Thymus (tissue), 11 donors: ENCODE measurements around the gene RNASET2. TPM values are rescaled to one million over a fixed set of nuclear protein-coding genes. Genes with fewer than 3 reads are reported as not detected.

Source experiments
- DNase-seq, 9 donors: peaks; one replicate each; pipeline ENCODE4 v3.0.0-alpha.2; 2013; ENCODE audit warnings: low spot score in 9 of 9, low read depth in 6 of 9, missing footprints in 1 of 9
- H3K27ac ChIP-seq, 2 donors: one replicate each; pipeline ENCODE4 v1.5.1; 2013; ENCODE audit warnings: control low read depth in 1 of 2, low read depth in 1 of 2, low read length in 1 of 2, mild to moderate bottlenecking in 1 of 2, moderate library complexity in 1 of 2
- H3K27me3 ChIP-seq, 2 donors: one replicate each; pipeline ENCODE4 v1.5.1; 2013; ENCODE audit warnings: low read length in 1 of 2; ENCODE audit not compliant: control insufficient read depth in 2 of 2, insufficient read depth in 1 of 2
- H3K36me3 ChIP-seq, 2 donors: one replicate each; pipeline ENCODE4 v1.5.1; 2013; ENCODE audit warnings: low read length in 1 of 2, mild to moderate bottlenecking in 1 of 2, moderate library complexity in 1 of 2; ENCODE audit not compliant: control insufficient read depth in 2 of 2, insufficient read depth in 2 of 2
- H3K4me1 ChIP-seq, 2 donors: one replicate each; pipeline ENCODE4 v1.5.1; 2013; ENCODE audit warnings: low read length in 2 of 2; ENCODE audit not compliant: control insufficient read depth in 2 of 2, insufficient read depth in 2 of 2
- H3K4me3 ChIP-seq, 2 donors: one replicate each; pipeline ENCODE4 v1.5.1; 2013; ENCODE audit warnings: low read length in 2 of 2, control low read depth in 1 of 2, mild to moderate bottlenecking in 1 of 2
- H3K9me3 ChIP-seq, 2 donors: one replicate each; pipeline ENCODE4 v1.5.1; 2013; ENCODE audit warnings: low read length in 1 of 2, mild to moderate bottlenecking in 1 of 2; ENCODE audit not compliant: control insufficient read depth in 2 of 2, insufficient read depth in 1 of 2
- WGBS: extraction: QIAGEN DNeasy Blood & Tissue Kit; methylation state at CpG from one replicate; pipeline ENCODE4 v1.1.7; 2013; 5-methylcytosine and 5-hydroxymethylcytosine counted together
- polyA plus RNA-seq: library from polyadenylated mRNA; stranded (reverse); fragments of 200-250 nt; gene quantifications from one replicate; pipeline ENCODE4 v1.2.3, GENCODE V29; 2013
- total RNA-seq: library from RNA; stranded (reverse); fragments of 120-200 nt; gene quantifications from one replicate; pipeline ENCODE4 v1.2.4, GENCODE V29; 2013
- donor health status: healthy.

Gene RNASET2
- total and polyA plus RNA-seq, 2 donors = 72.2 to 151 TPM

DNA sequence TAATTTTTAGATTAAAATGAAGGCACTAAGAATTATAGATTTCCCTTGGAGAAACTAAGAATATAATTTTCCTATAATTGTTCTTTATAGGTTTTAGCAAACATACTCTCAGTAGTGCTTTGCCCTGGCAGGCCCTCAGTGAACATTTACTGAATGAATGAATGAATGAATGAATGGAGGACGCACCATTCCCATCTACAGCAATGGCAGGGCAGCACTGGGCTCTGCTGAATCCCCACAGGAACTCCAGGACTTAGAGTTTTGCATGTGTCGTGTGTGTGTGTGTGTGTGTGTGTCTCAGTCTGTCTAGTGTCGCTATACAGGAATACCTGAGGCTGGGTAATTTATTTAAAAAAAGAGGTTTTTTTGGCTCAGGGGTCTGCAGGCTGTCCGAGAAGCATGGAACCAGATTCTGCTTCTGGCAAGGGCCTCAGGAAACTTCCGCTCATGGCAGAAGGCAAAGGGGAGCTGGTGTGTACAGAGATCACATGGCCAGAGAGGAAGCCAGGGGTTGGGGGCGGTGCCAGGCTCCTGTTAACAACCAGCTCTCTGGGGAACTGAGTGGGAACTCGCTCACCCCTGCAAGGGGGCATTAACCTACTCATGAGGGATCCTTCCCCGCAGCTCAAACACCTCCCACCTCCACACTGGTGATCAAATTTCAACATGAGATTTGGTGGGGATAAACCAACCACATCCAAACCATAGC is 20.1 kb downstream of the RNASET2 start:
- Histone ChIP-seq H3K9me3 (no peaks in the 10 kb centered on the region), H3K36me3 (peaks cover 24 to 61% of the 10 kb centered on the region in 2 donors), H3K27me3 (no peaks in the 10 kb centered on the region), H3K27ac (no peak overlapping the region), H3K4me3 (no peak overlapping the region), H3K4me1 (peaks cover 0 to 8% of the 10 kb centered on the region in 2 donors)
- 84% methylated on average over 8 of the region's 8 CpGs for WGBS
- no peak for DNase-seq

DNA sequence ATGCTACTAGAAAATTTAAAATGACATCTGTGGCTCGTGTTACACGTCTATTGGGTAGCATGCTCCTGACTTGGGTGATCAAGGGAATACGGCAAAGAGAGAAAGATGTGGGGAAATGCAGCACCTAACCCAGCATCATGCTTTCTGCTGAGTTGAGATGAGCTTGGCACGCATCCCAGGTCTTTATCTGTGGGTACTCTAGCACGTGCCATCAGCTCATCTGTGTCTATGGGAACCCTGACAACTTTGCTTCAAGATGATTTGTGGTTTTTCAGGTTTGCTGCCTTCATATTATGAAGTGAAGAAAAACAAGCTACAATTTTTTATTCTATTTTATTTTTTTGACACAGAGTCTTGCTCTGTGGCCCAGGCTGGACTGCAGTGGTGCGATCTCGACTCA is 21.0 kb downstream of the RNASET2 start:
- Histone ChIP-seq H3K4me1 (peaks cover 0 to 11% of the 10 kb centered on the region in 2 donors), H3K9me3 (no peaks in the 10 kb centered on the region), H3K27me3 (no peaks in the 10 kb centered on the region), H3K4me3 (no peak overlapping the region), H3K27ac (no peak overlapping the region), H3K36me3 (peaks cover 29 to 63% of the 10 kb centered on the region in 2 donors)
- no peak for DNase-seq
- WGBS = 42% methylated on average over 7 of the region's 7 CpGs

DNA sequence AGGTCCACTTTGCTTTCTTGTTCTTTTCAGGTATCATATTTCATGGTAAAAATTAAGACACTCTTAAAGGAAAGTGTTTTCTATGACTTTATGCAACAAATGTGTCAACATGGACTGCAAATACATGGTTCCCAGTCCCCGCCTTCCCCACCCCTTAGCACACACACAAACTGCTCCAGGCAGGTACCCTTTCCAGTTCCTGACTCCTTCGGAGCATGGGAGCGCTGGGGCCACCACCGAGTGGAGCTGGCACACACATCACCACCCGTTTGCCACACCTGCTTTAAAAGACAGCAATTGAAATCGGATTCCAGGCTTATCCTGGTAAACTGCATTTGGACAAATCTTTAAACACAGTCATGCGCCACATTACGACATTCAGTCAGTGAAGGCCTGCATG is 22.2 kb downstream of the RNASET2 start:
- H3K9me3 ChIP-seq = no peaks in the 10 kb centered on the region
- 97% methylated on average over 8 of the region's 8 CpGs for WGBS
- H3K27me3 ChIP-seq = no peaks in the 10 kb centered on the region
- DNase-seq = no peak
- H3K36me3 ChIP-seq = peaks cover 34 to 65% of the 10 kb centered on the region in 2 donors
- H3K27ac ChIP-seq = no peak overlapping the region
- peaks cover 3 to 22% of the 10 kb centered on the region in 2 donors for H3K4me1 ChIP-seq
- no peak overlapping the region for H3K4me3 ChIP-seq

DNA sequence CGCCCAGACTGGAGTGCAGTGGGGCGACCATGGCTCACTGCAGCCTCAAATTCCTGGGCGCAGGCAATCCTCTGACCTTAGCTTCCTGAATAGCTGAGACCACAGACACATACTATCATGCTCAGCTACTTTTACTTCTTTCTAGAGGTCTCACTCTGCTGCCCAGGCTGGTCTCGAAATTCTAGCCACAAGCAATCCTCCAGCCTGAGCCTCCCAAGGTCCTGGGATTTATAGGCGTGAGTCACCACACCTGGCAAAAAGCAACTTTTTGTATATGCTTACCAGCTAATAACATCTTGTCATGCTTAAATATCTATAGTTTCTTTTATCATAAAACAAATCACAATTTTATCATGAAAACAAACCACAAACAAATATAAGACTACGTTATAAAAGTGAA is 23.0 kb downstream of the RNASET2 start:
- WGBS = 97% methylated on average over 6 of the region's 6 CpGs
- no peak for DNase-seq
- H3K27me3 ChIP-seq = no peaks in the 10 kb centered on the region
- H3K4me3 ChIP-seq = no peak overlapping the region
- no peaks in the 10 kb centered on the region for H3K9me3 ChIP-seq
- no peak overlapping the region for H3K27ac ChIP-seq
- peaks cover 3 to 24% of the 10 kb centered on the region in 2 donors for H3K4me1 ChIP-seq
- H3K36me3 ChIP-seq = peaks cover 39 to 69% of the 10 kb centered on the region in 2 donors

DNA sequence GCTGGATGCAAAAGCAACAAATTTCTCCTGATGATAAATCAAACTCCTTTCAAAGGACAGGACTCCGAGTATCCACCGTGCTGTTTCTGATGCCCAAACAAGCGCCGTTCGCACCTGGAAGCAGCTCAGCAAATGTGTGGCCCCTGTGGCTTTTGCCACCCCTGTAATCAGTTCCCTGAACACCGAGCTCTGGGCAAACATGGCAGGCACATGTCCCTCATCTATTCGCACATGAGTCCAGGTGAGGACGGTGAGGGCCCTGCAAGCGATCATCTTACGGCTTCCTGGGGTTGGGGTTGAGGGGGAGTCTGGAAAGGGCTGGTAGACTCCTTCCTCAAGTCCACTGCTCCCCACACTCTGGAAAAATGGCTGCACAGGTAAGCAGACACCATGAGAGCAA is 23.7 kb downstream of the RNASET2 start:
- H3K4me1 ChIP-seq = peaks cover 3 to 24% of the 10 kb centered on the region in 2 donors
- H3K27me3 ChIP-seq = no peaks in the 10 kb centered on the region
- WGBS = 98% methylated on average over 10 of the region's 10 CpGs
- no peaks in the 10 kb centered on the region for H3K9me3 ChIP-seq
- H3K36me3 ChIP-seq = peaks cover 34 to 63% of the 10 kb centered on the region in 2 donors
- no peak for DNase-seq
- H3K27ac ChIP-seq = no peak overlapping the region
- no peak overlapping the region for H3K4me3 ChIP-seq

DNA sequence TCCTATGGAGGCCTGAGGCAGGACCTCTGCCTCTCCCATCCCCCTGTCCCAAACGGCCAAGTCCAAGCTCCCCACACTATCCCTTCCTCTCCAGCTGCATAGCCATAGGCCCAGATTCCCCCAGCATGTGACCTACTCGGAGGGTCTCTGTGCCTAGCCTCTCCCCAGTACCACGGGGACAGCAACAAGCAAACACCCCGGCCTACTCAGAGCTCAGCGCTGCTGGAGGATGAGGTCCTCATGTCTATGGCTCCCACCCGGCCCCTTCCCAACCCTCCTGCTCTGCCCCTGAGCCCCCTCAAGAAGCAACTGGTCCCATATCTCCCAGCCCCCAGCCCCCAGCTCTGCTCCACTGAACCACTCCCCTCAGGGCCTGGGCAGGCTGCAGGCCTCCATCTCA is 24.2 kb downstream of the RNASET2 start:
- Histone ChIP-seq H3K27me3 (no peaks in the 10 kb centered on the region), H3K9me3 (no peaks in the 10 kb centered on the region), H3K27ac (no peak overlapping the region), H3K4me3 (no peak overlapping the region), H3K4me1 (peaks cover 3 to 24% of the 10 kb centered on the region in 2 donors), H3K36me3 (peaks cover 34 to 64% of the 10 kb centered on the region in 2 donors)
- WGBS = 99% methylated on average over 6 of the region's 6 CpGs
- DNase-seq = no peak

DNA sequence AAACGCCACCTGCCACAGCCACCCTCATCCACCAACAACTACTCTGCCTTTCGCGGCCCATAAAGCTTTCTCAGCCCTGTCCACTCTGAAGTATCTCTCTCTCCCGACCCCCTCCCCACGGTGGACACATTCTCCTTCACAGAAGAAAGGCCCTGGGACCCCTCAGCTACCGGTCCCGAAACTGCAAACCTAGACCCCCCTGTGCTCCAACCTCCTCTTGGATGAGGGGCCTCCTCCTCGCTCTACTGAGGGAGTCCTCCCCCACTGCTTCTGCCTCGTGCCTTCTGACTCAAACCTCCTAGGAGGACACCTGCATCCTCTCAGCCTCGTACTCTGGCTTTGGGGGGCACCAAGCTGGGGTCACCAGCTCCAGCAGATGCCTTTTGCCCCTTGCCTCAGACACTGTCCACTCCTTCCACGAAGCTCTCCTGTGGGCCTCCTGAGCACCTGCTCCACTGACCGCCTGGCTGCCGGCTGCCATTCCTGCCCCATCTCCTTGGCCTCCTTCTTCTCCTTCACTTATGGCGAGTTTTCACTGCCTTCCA is 24.9 kb downstream of the RNASET2 start:
- DNase-seq = no peak
- Histone ChIP-seq H3K9me3 (no peaks in the 10 kb centered on the region), H3K4me3 (no peak overlapping the region), H3K36me3 (peaks cover 34 to 62% of the 10 kb centered on the region in 2 donors), H3K27me3 (no peaks in the 10 kb centered on the region), H3K27ac (no peak overlapping the region), H3K4me1 (peaks cover 3 to 24% of the 10 kb centered on the region in 2 donors)
- WGBS = 98% methylated on average over 14 of the region's 14 CpGs

DNA sequence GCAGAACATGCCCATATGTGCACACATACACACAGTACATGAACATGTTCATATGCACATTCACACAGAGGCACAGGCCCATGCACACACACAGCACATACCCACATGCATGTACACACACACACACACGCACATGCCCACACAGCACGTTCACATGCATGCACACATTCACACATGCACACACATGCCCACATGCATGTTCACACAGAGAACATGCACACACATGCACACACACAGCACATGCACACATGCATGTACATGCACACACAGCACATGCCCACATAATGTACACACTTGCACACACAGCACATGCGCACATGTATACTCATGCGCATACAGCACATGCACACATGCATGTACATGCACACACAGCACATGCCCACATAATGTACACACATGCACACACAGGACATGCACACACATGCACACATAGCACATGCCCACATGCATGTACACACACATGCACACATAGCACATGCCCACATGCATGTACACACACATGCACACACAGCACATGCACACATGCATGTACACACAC is 25.9 kb downstream of the RNASET2 start:
- H3K27ac ChIP-seq = no peak overlapping the region
- peaks cover 3 to 22% of the 10 kb centered on the region in 2 donors for H3K4me1 ChIP-seq
- peaks cover 34 to 60% of the 10 kb centered on the region in 2 donors for H3K36me3 ChIP-seq
- no peak overlapping the region for H3K4me3 ChIP-seq
- no peaks in the 10 kb centered on the region for H3K27me3 ChIP-seq
- 98% methylated on average over 4 of the region's 4 CpGs for WGBS
- DNase-seq = no peak
- H3K9me3 ChIP-seq = no peaks in the 10 kb centered on the region

DNA sequence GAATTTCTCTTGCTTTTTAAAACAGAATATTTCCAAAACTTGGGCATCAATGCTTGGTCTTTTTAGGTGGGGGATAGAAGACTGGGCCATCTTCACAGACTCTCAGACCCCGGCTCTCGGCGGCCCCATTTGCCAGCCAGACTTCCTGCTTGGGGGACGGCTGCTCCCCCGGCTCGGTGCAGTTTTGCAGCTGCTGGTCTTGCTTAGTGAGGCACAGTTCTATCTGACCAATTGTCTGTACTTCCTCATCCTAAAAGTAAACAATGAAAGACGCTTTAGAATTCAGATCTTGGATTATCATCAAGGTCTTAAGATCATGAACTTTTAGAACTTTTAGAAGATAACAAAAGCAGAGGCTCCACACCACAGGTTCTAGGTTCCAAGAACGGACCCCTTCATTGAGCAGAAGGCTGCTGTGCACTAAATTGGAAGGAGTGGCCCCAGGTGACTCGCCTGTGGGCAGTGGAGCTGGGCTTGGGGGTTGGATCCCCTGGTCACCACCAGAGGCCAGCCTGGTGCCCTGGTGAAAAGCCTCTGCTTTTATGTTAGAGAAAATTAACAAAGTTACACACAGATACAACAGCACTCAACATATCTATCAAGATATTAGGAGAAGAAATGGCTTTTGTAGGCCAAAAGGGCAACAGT is 26.7 kb downstream of the RNASET2 start:
- Histone ChIP-seq H3K9me3 (no peaks in the 10 kb centered on the region), H3K27me3 (no peaks in the 10 kb centered on the region), H3K36me3 (peaks cover 34 to 60% of the 10 kb centered on the region in 2 donors), H3K27ac (no peak overlapping the region), H3K4me1 (peaks cover 3 to 22% of the 10 kb centered on the region in 2 donors), H3K4me3 (no peak overlapping the region)
- 32% methylated on average over 9 of the region's 9 CpGs for WGBS
- peak in 1 of 9 donors; percentile 36 for DNase-seq
